CD4-positive, alpha-beta memory T cell (primary cell): ENCODE data around the gene DISP3. TPM values are rescaled to one million over a fixed set of nuclear protein-coding genes. Genes with fewer than 3 reads are reported as not detected.

Experiments used
- CTCF ChIA-PET: fragments of 350-600 bp; sonication (Branson Sonifier 250); formaldehyde crosslinking; loops from one replicate; lab custom pipeline; 2021; ENCODE audit warnings: inconsistent platforms; ENCODE audit not compliant: partially characterized antibody; lab: Charles Lee
- POLR2A ChIA-PET: fragments of 350-600 bp; sonication (Branson Sonifier 250); formaldehyde crosslinking; loops from one replicate; lab custom pipeline; 2021; ENCODE audit not compliant: partially characterized antibody; lab: Charles Lee
- DNase-seq, 5 donors: peaks; one replicate each; pipeline versions ENCODE4 v3.0.0 to v3.0.0-alpha.2; 2020 to 2022; ENCODE audit warnings: mixed read lengths in 1 of 5
- H3K27ac ChIP-seq: one replicate; pipeline ENCODE4 v1.7.0; 2013; ENCODE audit warnings: low read depth, low read length
- H3K27me3 ChIP-seq: 2 replicates; pipeline ENCODE4 v1.7.0; 2013; ENCODE audit warnings: mild to moderate bottlenecking, low read length, moderate library complexity; ENCODE audit not compliant: insufficient read depth
- H3K36me3 ChIP-seq: 2 replicates; pipeline ENCODE4 v1.7.0; 2013; ENCODE audit warnings: mild to moderate bottlenecking, low read length, moderate library complexity; ENCODE audit not compliant: insufficient read depth
- H3K4me1 ChIP-seq: 2 replicates; pipeline ENCODE4 v1.7.0; 2013; ENCODE audit warnings: mild to moderate bottlenecking, low read length, moderate library complexity; ENCODE audit not compliant: insufficient read depth
- H3K4me3 ChIP-seq, 2 donors: one replicate each; pipeline ENCODE4 v1.7.0; 2013; ENCODE audit warnings: low read length in 2 of 2, mild to moderate bottlenecking in 1 of 2
- H3K9me3 ChIP-seq, 2 donors: one replicate each; pipeline ENCODE4 v1.7.0; 2013; ENCODE audit warnings: low read length in 2 of 2, control low read depth in 1 of 2; ENCODE audit not compliant: control insufficient read depth in 1 of 2
- H3K27ac Mint-ChIP-seq, 7 donors: one replicate each; pipeline ENCODE4 v1.8.0; 2020 to 2021; ENCODE audit warnings: mixed read lengths in 7 of 7, mild to moderate bottlenecking in 6 of 7, inconsistent platforms in 3 of 7, moderate library complexity in 3 of 7
- H3K27me3 Mint-ChIP-seq, 2 donors: one replicate each; pipeline ENCODE4 v1.8.0; 2020 to 2021; ENCODE audit warnings: mixed read lengths in 2 of 2
- H3K36me3 Mint-ChIP-seq, 2 donors: one replicate each; pipeline ENCODE4 v1.8.0; 2020 to 2021; ENCODE audit warnings: mixed read lengths in 2 of 2, inconsistent platforms in 1 of 2, mild to moderate bottlenecking in 1 of 2
- H3K4me1 Mint-ChIP-seq, 4 donors: one replicate each; pipeline ENCODE4 v1.8.0; 2020 to 2021; ENCODE audit warnings: mixed read lengths in 4 of 4, mild to moderate bottlenecking in 1 of 4
- H3K4me3 Mint-ChIP-seq, 8 donors: one replicate each; pipeline ENCODE4 v1.8.0; 2020 to 2021; ENCODE audit warnings: mixed read lengths in 8 of 8, mild to moderate bottlenecking in 7 of 8, moderate library complexity in 6 of 8, inconsistent platforms in 3 of 8
- H3K9me3 Mint-ChIP-seq, 8 donors: one replicate each; pipeline ENCODE4 v1.8.0; 2020 to 2021; ENCODE audit warnings: mixed read lengths in 8 of 8, mild to moderate bottlenecking in 5 of 8, inconsistent platforms in 3 of 8, moderate library complexity in 1 of 8
- intact Hi-C: fragments of 100-400 bp; cut with micrococcal nuclease; formaldehyde crosslinking; loops from one replicate; pipeline ENCODE4 v1.15.1; 2023
- polyA plus RNA-seq, 2 donors: library from polyadenylated mRNA; unstranded; fragments of 300-500 nt; fragmentation: Illumina TruSeq; gene quantifications; one replicate each; pipeline ENCODE4 v1.2.3, GENCODE V29; 2021
- total RNA-seq, 2 experiments: library from RNA; stranded (reverse); gene quantifications; one replicate each; pipeline ENCODE4 v1.2.3, GENCODE V29; 2021

DISP3 gene
- total and polyA plus RNA-seq, 4 experiments from 2014 or later: 0.11 to 0.61 (median 0.42) TPM; not detected in 1

- H3K27me3 ChIP-seq: no peaks in the 10 kb centered on the region
- no peaks in the 10 kb centered on the region for H3K9me3 Mint-ChIP-seq
- H3K4me1 ChIP-seq: no peaks in the 10 kb centered on the region
- no peaks in the 10 kb centered on the region for H3K4me1 Mint-ChIP-seq
- H3K36me3 ChIP-seq: no peaks in the 10 kb centered on the region
- no peak overlapping the region for H3K4me3 ChIP-seq
- no peak overlapping the region for H3K4me3 Mint-ChIP-seq
- CTCF ChIA-PET: no interaction called here
- no peaks in the 10 kb centered on the region for H3K9me3 ChIP-seq
- POLR2A ChIA-PET: no interaction called here
- intact Hi-C loops: no loop called here
- DNase-seq: no peak
- no peaks in the 10 kb centered on the region for H3K36me3 Mint-ChIP-seq
- no peaks in the 10 kb centered on the region for H3K27me3 Mint-ChIP-seq
- no peak overlapping the region for H3K27ac Mint-ChIP-seq
- no peak overlapping the region for H3K27ac ChIP-seq
These were observed 43.7 kb downstream of the DISP3 start for GRCh38 chr1:11522400-11523235.

GRCh38 chr1:11523261-11523660 lies 44.3 kb downstream of the DISP3 start:
- Histone ChIP-seq H3K27me3 (no peaks in the 10 kb centered on the region), H3K4me1 (no peaks in the 10 kb centered on the region), H3K36me3 (no peaks in the 10 kb centered on the region), H3K4me3 (no peak overlapping the region), H3K9me3 (no peaks in the 10 kb centered on the region), H3K27ac (no peak overlapping the region)
- H3K4me1 Mint-ChIP-seq: no peaks in the 10 kb centered on the region
- no peaks in the 10 kb centered on the region for H3K9me3 Mint-ChIP-seq
- DNase-seq: no peak
- CTCF ChIA-PET: no interaction called here
- no peaks in the 10 kb centered on the region for H3K36me3 Mint-ChIP-seq
- intact Hi-C loops: no loop called here
- POLR2A ChIA-PET: no interaction called here
- no peak overlapping the region for H3K4me3 Mint-ChIP-seq
- no peak overlapping the region for H3K27ac Mint-ChIP-seq
- H3K27me3 Mint-ChIP-seq: no peaks in the 10 kb centered on the region

- CTCF ChIA-PET: no interaction called here
These were observed 45.0 kb downstream of the DISP3 start for GRCh38 chr1:11523746-11524464.

GRCh38 chr1:11524465-11525150 lies 45.7 kb downstream of the DISP3 start:
- Mint-ChIP-seq H3K4me3 (peak overlapping the region in 1 of 8 donors; percentile 10), H3K4me1 (no peaks in the 10 kb centered on the region), H3K27me3 (no peaks in the 10 kb centered on the region), H3K36me3 (no peaks in the 10 kb centered on the region), H3K9me3 (no peaks in the 10 kb centered on the region), H3K27ac (no peak overlapping the region)
- H3K36me3 ChIP-seq: no peaks in the 10 kb centered on the region
- ChIA-PET POLR2A (no interaction called here), CTCF (no interaction called here)
- no peak overlapping the region for H3K27ac ChIP-seq
- H3K4me1 ChIP-seq: no peaks in the 10 kb centered on the region
- intact Hi-C loops: no loop called here
- DNase-seq: no peak
- H3K4me3 ChIP-seq: no peak overlapping the region
- H3K9me3 ChIP-seq: no peaks in the 10 kb centered on the region
- no peaks in the 10 kb centered on the region for H3K27me3 ChIP-seq

More at GRCh38 chr1:11523746-11524464, 45.0 kb downstream of the DISP3 start:
- DNase-seq: no peak
- H3K4me1 Mint-ChIP-seq: no peaks in the 10 kb centered on the region
- H3K4me3 Mint-ChIP-seq: peak overlapping the region in 1 of 8 donors; percentile 10
- no peak overlapping the region for H3K27ac Mint-ChIP-seq
- H3K36me3 Mint-ChIP-seq: no peaks in the 10 kb centered on the region
- Histone ChIP-seq H3K27ac (no peak overlapping the region), H3K9me3 (no peaks in the 10 kb centered on the region), H3K4me1 (no peaks in the 10 kb centered on the region), H3K27me3 (no peaks in the 10 kb centered on the region), H3K4me3 (no peak overlapping the region), H3K36me3 (no peaks in the 10 kb centered on the region)
- H3K9me3 Mint-ChIP-seq: no peaks in the 10 kb centered on the region
- H3K27me3 Mint-ChIP-seq: no peaks in the 10 kb centered on the region
- POLR2A ChIA-PET: no interaction called here
- intact Hi-C loops: no loop called here

DNA sequence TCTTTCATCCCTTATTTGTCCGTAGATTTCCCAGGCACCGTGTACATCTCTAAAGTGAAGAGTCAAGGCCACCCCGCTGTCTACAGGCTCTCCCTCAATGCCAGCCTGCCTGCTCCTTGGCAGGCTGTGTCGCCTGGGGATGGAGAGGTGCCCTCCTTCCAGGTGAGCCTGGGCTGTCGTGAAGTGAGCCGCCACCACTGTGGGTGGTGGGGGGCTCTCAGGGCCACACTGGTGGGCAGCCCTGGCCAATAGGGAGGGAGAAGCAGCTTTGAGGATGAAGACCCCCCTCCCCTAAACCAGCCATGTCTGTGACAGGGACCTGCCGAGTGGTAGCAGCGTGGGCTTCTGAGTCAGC lies 46.2 kb downstream of the DISP3 start:
- H3K4me1 ChIP-seq: no peaks in the 10 kb centered on the region
- intact Hi-C loops: no loop called here
- Mint-ChIP-seq H3K9me3 (no peaks in the 10 kb centered on the region), H3K27me3 (no peaks in the 10 kb centered on the region), H3K4me3 (no peak overlapping the region), H3K27ac (no peak overlapping the region), H3K4me1 (no peaks in the 10 kb centered on the region), H3K36me3 (no peaks in the 10 kb centered on the region)
- no peak for DNase-seq
- no peaks in the 10 kb centered on the region for H3K27me3 ChIP-seq
- H3K36me3 ChIP-seq: no peaks in the 10 kb centered on the region
- CTCF ChIA-PET: no interaction called here
- H3K4me3 ChIP-seq: no peak overlapping the region
- no peaks in the 10 kb centered on the region for H3K9me3 ChIP-seq
- POLR2A ChIA-PET: no interaction called here
- H3K27ac ChIP-seq: no peak overlapping the region

GRCh38 chr1:11525516-11525915 lies 46.6 kb downstream of the DISP3 start:
- H3K27me3 Mint-ChIP-seq: no peaks in the 10 kb centered on the region
- Histone ChIP-seq H3K4me3 (no peak overlapping the region), H3K27me3 (no peaks in the 10 kb centered on the region), H3K36me3 (no peaks in the 10 kb centered on the region), H3K27ac (no peak overlapping the region), H3K4me1 (no peaks in the 10 kb centered on the region), H3K9me3 (no peaks in the 10 kb centered on the region)
- no peaks in the 10 kb centered on the region for H3K36me3 Mint-ChIP-seq
- intact Hi-C loops: no loop called here
- no peaks in the 10 kb centered on the region for H3K9me3 Mint-ChIP-seq
- no peak for DNase-seq
- no peak overlapping the region for H3K27ac Mint-ChIP-seq
- no peaks in the 10 kb centered on the region for H3K4me1 Mint-ChIP-seq
- ChIA-PET POLR2A (no interaction called here), CTCF (no interaction called here)
- no peak overlapping the region for H3K4me3 Mint-ChIP-seq

DNA sequence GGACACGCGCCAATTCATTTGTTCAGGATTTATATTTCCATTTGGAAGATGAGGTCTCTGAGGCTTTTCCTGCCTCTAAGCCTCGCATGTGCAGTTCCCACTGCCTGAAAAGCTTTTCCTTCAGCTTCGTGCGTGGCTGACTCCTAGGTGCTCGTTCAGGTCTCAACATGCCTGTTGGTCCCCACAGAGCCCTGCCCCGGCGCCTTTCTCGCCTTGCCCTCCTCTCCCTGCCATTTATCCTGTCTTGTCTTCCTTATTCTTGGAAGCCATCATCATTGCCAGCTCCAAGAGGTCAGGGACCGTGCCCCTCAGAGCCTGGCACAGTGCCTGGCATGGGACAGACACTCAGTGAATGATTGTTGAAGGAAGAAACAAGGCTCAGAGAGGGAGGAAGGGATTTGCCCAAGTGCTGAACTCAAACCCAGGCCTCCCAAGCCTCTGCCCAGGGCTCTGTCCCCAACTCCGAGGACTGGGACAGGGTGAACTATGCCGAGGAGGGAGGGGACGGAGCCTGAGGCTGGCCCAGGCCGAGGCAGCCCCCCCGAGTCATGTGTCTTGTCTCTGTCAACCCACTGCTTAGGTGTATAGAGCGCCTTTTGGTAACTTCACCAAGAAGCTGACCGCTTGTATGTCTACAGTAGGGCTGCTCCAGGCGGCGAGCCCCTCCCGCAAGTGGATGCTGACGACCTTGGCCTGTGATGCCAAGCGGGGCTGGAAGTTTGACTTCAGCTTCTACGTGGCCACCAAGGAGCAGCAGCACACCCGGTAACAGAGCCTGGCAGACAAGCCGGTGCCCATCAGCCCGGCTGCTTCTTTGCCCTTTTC lies 47.3 kb downstream of the DISP3 start:
- H3K4me1 ChIP-seq: no peaks in the 10 kb centered on the region
- no peak overlapping the region for H3K27ac ChIP-seq
- intact Hi-C loops: no loop called here
- H3K36me3 Mint-ChIP-seq: no peaks in the 10 kb centered on the region
- H3K9me3 ChIP-seq: no peaks in the 10 kb centered on the region
- no peaks in the 10 kb centered on the region for H3K4me1 Mint-ChIP-seq
- H3K27me3 ChIP-seq: no peaks in the 10 kb centered on the region
- DNase-seq: no peak
- ChIA-PET CTCF (no interaction called here), POLR2A (no interaction called here)
- H3K27me3 Mint-ChIP-seq: no peaks in the 10 kb centered on the region
- no peaks in the 10 kb centered on the region for H3K9me3 Mint-ChIP-seq
- H3K4me3 Mint-ChIP-seq: no peak overlapping the region
- no peak overlapping the region for H3K27ac Mint-ChIP-seq
- no peak overlapping the region for H3K4me3 ChIP-seq
- no peaks in the 10 kb centered on the region for H3K36me3 ChIP-seq
